Thoracic aorta (tissue), 2 donors: ENCODE data around the gene C10orf90. TPM values are rescaled to one million over a fixed set of nuclear protein-coding genes. Genes with fewer than 3 reads are reported as not detected.

Experiments used
- ATAC-seq: fragments of 150-250 bp; one replicate; pipeline ENCODE4 v1.8.0; 2017; ENCODE audit warnings: low read depth; ENCODE audit not compliant: insufficient number of reproducible peaks, low FRiP score
- DNase-seq: peaks from one replicate; pipeline ENCODE4 v3.0.0-alpha.2; 2020; ENCODE audit warnings: low spot score
- H3K27ac ChIP-seq, 2 donors: fragments of 200-600 bp; sonication (generic); 1 replicate in 1 of 2; 2 replicates in 1 of 2; pipeline ENCODE4 v1.5.1; 2016; ENCODE audit warnings: mild to moderate bottlenecking in 2 of 2, moderate library complexity in 2 of 2
- H3K27me3 ChIP-seq: fragments of 200-600 bp; sonication (generic); replicated peaks from 2 replicates; pipeline ENCODE4 v1.6.0; 2016; ENCODE audit warnings: mild to moderate bottlenecking; ENCODE audit not compliant: insufficient read depth
- H3K36me3 ChIP-seq: fragments of 200-600 bp; sonication (generic); one replicate; pipeline ENCODE4 v1.5.1; 2016
- H3K4me1 ChIP-seq, 2 donors: fragments of 200-600 bp; sonication (generic); 1 replicate in 1 of 2; 2 replicates in 1 of 2; pipeline versions ENCODE4 v1.5.1 to v1.6.0; 2016; ENCODE audit warnings: low read depth in 2 of 2, mild to moderate bottlenecking in 1 of 2; ENCODE audit not compliant: control insufficient read depth in 1 of 2
- H3K4me3 ChIP-seq: fragments of 200-600 bp; sonication (generic); 2 replicates; pipeline ENCODE4 v1.5.1; 2016; ENCODE audit warnings: mild to moderate bottlenecking
- H3K9me3 ChIP-seq: fragments of 200-600 bp; sonication (generic); 2 replicates; pipeline ENCODE4 v1.5.1; 2016
- CTCF ChIP-seq: fragments of 200-600 bp; sonication (generic); IDR thresholded peaks from one replicate; pipeline ENCODE4 v1.5.1; 2019; ENCODE audit warnings: antibody characterized with exemption
- total RNA-seq, 2 donors: library from RNA; depleted of rRNA; stranded (reverse); fragments of >200 nt; gene quantifications; one replicate each; pipeline versions ENCODE4 v1.1.0 to v1.2.3, GENCODE V29; 2016

The C10orf90 gene
- total RNA-seq, 2 donors from 2014 or later = not detected

DNA sequence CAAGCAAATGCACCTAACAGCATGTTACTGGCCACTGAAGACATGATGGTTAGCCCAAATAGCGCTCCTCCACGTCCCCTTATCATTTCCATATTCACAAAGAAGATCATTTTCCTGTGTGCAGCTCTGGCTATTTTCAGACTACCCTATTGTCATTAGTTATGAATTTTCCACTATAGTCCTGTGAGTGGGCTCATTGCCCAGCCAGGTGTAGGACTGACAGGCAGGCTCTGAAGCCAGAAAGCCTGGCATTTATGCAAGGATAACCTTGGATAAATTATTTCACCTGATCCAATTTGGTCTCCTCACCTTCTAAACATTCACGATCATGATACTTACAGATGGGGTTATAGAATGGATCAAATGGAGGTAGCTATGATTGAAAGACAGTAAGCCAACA is 104.6 kb downstream of the C10orf90 start:
- Histone ChIP-seq H3K4me1 (peaks cover 0 to 3% of the 10 kb centered on the region in 2 donors), H3K36me3 (no peaks in the 10 kb centered on the region), H3K27ac (no peak overlapping the region), H3K9me3 (no peaks in the 10 kb centered on the region), H3K4me3 (no peak overlapping the region), H3K27me3 (no peaks in the 10 kb centered on the region)
- no peak for DNase-seq
- TF ChIP-seq CTCF = no peak
- ATAC-seq = no peak

DNA sequence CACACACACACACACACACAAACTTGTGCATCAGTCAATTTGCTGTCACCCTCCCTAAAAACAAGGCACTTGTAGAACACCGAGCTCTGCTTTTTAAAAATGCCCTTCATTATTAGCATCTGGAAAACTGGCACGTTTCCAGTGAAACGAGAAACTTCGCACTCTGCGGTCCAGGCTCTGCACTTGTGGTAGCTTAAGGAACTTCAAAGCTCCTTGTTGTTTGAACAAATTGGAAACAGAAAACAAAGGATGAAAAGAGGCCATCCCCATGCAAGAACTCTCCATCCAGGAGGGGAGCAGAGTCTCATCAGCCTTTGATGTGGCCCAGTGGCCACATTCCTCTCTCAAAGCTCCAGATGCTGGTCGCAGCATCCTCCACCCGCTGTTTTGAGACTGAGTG is 105.1 kb downstream of the C10orf90 start:
- no peak overlapping the region for H3K4me3 ChIP-seq
- ATAC-seq (no peak), DNase-seq (no peak)
- no peak overlapping the region for H3K27ac ChIP-seq
- H3K9me3 ChIP-seq = no peaks in the 10 kb centered on the region
- peaks cover 0 to 3% of the 10 kb centered on the region in 2 donors for H3K4me1 ChIP-seq
- TF ChIP-seq CTCF = no peak
- no peaks in the 10 kb centered on the region for H3K27me3 ChIP-seq
- H3K36me3 ChIP-seq = no peaks in the 10 kb centered on the region

DNA sequence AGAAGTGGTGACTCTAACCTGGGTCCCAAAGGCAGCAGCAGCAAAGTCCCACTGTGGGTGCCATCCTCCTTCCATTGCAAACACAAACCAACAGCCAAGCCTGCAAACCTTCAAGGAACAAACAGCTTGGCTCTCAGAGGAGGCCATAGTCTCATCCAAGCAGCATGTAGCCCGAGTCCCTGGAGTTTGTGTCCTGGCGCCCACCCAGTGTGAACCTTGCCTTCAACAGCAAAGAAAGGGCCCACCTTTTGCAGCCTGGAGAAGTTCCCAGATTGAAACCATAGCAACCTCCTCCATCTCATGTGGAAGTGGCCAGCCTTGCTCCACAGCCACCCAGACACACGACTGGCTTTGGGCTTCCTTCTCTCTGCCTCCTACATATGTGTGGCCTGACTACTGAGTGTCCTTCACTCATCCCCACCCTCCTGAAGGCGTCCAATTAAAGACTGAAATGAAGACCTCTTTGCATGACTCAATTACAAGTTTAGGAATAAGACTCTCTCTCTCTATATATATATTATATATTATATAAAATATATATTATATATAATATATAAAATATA is 106.1 kb downstream of the C10orf90 start:
- no peak for ATAC-seq
- Histone ChIP-seq H3K4me1 (peaks cover 0 to under 1% of the 10 kb centered on the region in 2 donors), H3K9me3 (no peaks in the 10 kb centered on the region), H3K27me3 (no peaks in the 10 kb centered on the region), H3K4me3 (no peak overlapping the region), H3K27ac (no peak overlapping the region), H3K36me3 (no peaks in the 10 kb centered on the region)
- no peak for TF ChIP-seq CTCF
- no peak for DNase-seq

- DNase-seq (no peak), ATAC-seq (no peak)
- no peak for TF ChIP-seq CTCF
- Histone ChIP-seq H3K4me1 (no peaks in the 10 kb centered on the region), H3K27ac (no peak overlapping the region), H3K36me3 (no peaks in the 10 kb centered on the region), H3K9me3 (no peaks in the 10 kb centered on the region), H3K27me3 (no peaks in the 10 kb centered on the region), H3K4me3 (no peak overlapping the region)
Observed at GRCh38 chr10:126563361-126563760, 107.1 kb downstream of the C10orf90 start.

DNA sequence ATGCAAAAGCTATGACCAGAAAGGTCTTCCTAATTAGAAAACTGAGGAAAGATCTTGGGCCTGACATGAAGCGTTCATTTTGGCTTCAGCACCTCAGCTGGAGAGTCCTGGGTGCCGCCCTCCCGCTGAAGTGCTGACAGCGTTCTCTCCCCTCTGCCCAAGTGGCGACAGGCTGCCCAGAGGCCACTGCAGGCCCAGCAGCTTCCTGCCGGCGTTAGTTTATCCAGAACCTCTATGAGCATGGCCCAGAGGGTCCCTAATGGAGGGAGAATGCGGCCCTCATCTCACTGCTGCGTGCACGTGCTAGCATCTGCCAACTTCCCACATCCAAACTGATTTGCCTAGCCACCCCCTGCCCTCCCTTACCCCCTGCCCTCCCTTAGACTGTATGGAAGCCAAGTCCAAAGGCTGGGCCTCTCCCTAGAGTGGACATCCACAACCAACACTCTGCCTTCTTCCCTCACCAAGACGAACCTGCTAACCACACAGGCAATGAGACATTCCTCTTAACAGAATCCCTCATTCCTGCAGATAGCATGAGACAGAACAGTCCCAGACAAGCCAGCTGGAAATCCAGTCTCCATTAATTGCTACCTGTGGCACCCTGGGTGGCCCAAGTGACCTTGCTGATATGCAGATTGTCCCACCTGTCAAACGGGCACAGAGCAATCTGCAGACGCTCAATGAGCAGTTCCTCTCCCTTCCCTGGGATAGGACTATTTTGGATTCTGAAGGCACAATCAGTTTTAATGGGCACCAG is 108.4 kb downstream of the C10orf90 start:
- H3K27ac ChIP-seq = no peak overlapping the region
- no peaks in the 10 kb centered on the region for H3K4me1 ChIP-seq
- no peaks in the 10 kb centered on the region for H3K27me3 ChIP-seq
- no peak for DNase-seq
- TF ChIP-seq CTCF = no peak
- no peaks in the 10 kb centered on the region for H3K36me3 ChIP-seq
- H3K9me3 ChIP-seq = no peaks in the 10 kb centered on the region
- ATAC-seq = no peak
- no peak overlapping the region for H3K4me3 ChIP-seq
